GM12865 (cell line): ENCODE results near the gene JAM2.

Experiments
- DNase-seq: peaks from one replicate; pipeline ENCODE4 v3.0.0; 2010; ENCODE audit warnings: low read depth
- H3K4me3 ChIP-seq: 2 replicates; pipeline ENCODE4 v1.5.1; 2011; ENCODE audit warnings: mild to moderate bottlenecking, low read depth, low read length, control low read depth
- TF ChIP-seq, protein P1 (sequence below): IDR thresholded peaks from 2 replicates; pipeline ENCODE4 v1.5.1; 2011; ENCODE audit warnings: low read length, control low read depth, low read depth, inconsistent platforms; ENCODE audit not compliant: insufficient read depth; ENCODE audit errors: missing control alignments

The JAM2 gene

GRCh38 chr21:25646474-25646873 lies 7.4 kb downstream of the JAM2 start:
- no peak overlapping the region for H3K4me3 ChIP-seq
- TF ChIP-seq, protein P1, sequence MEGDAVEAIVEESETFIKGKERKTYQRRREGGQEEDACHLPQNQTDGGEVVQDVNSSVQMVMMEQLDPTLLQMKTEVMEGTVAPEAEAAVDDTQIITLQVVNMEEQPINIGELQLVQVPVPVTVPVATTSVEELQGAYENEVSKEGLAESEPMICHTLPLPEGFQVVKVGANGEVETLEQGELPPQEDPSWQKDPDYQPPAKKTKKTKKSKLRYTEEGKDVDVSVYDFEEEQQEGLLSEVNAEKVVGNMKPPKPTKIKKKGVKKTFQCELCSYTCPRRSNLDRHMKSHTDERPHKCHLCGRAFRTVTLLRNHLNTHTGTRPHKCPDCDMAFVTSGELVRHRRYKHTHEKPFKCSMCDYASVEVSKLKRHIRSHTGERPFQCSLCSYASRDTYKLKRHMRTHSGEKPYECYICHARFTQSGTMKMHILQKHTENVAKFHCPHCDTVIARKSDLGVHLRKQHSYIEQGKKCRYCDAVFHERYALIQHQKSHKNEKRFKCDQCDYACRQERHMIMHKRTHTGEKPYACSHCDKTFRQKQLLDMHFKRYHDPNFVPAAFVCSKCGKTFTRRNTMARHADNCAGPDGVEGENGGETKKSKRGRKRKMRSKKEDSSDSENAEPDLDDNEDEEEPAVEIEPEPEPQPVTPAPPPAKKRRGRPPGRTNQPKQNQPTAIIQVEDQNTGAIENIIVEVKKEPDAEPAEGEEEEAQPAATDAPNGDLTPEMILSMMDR = no peak
- DNase-seq = no peak

DNA sequence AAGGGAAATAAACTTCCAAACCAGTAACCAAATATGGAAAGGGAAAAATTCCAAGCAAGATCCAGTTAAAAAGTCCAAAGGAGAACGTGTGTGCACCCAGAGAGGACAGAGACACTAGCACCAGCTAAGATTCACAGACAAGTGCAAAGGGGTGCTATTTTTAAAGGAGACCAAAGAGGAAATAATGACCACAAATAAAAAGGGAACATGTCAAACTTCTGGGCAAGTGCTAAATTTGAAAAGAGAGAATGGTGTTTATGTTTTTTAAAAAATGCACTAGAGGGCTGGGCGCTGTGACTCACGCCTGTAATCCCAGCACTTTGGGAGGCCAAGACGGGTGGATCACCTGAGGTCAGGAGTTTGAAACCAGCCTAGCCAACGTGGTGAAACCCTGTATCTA lies 8.6 kb downstream of the JAM2 start:
- no peak overlapping the region for H3K4me3 ChIP-seq
- TF ChIP-seq, protein P1 = no peak
- no peak for DNase-seq

DNA sequence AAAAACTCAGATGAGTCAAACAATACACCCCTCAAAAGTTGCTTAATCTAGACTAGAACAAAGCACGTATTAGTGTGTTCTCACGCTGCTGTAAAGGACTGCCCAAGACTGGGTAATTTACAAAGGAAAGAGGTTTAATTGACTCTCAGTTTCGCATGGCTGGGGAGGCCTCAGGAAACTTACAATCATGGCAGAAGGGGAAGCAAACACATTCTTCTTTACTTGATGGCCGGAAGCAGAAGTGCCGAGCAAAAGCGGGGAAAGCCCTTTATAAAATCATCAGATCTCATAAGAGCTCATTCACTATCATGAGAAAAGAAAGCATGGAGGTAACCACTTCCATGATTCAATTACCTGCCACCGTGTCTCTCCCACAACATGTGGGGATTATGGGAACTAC lies 10.1 kb downstream of the JAM2 start:
- no peak overlapping the region for H3K4me3 ChIP-seq
- DNase-seq = no peak
- TF ChIP-seq, protein P1 = no peak

GRCh38 chr21:25656412-25656811 lies 17.4 kb downstream of the JAM2 start:
- TF ChIP-seq, protein P1 = no peak
- no peak for DNase-seq
- no peak overlapping the region for H3K4me3 ChIP-seq

DNA sequence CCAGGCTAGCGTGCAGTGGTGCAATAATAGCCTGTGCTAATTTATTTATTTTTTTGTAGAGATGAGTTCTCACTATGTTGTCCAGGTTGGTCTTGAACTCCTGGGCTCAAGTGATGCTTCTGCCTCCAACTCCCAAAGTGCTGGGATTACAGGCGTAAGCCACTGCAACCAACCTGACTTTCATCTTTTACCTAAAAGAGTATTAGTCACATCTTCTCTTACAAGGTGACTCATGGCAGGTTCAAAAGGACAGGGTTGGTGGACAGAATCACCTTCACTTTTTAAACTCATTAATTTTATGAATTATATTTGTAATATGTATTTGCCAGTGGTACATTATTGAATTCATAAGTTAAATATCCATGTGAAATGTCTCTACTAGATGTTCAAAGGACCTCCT lies 18.1 kb downstream of the JAM2 start:
- H3K4me3 ChIP-seq = no peak overlapping the region
- no peak for DNase-seq
- TF ChIP-seq, protein P1 = no peak

DNA sequence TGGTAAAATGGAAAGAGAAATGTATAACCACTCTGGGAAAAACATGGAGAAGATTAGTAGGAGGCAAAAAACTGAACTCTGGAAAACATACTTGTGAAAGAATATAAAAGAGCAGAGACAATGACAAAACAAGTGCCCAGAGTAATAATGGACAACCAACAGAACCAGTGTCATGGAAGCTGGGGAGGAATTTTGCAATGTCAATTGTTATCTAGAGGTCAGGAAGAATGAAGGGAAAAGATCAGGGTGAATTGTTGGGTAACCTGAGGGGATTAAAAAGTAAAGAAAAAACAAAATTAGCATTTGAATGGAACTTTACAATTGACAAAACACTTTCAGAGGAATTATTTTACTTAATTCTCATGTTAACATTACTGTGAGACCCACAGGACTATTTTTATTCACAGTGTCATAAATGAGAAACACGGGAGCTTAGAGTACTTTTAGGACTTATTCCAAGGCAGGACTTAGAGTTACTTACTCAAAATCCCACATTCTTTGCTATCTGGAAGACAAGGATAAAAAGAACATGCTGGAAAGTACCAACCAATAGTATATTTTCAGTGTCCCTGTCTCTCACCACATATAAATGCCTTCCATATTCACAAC lies 19.5 kb downstream of the JAM2 start:
- no peak for DNase-seq
- TF ChIP-seq, protein P1 = no peak
- no peak overlapping the region for H3K4me3 ChIP-seq

- no peak for DNase-seq
- TF ChIP-seq, protein P1 = no peak
- H3K4me3 ChIP-seq = no peak overlapping the region
These were observed 21.2 kb downstream of the JAM2 start for GRCh38 chr21:25660233-25660632.
